ENCODE data around the gene PDSS1. TPM values are rescaled to one million over a fixed set of nuclear protein-coding genes. Genes with fewer than 3 reads are reported as not detected.

Gene PDSS1
- total and polyA plus RNA-seq, 7 donors: 2.4 to 31.7 (median 4.7) TPM

- no peak for TF ChIP-seq POLR2A (IDR thresholded peaks at IDR 0.05)
- no peak for TF ChIP-seq EP300 (IDR thresholded peaks at IDR 0.05)
- no peak for TF ChIP-seq POLR2AphosphoS5 (IDR thresholded peaks at IDR 0.05)
- TF ChIP-seq CTCF (IDR thresholded peaks at IDR 0.05): no peak
- Histone ChIP-seq H3K27me3 (no peaks in the 10 kb centered on the region), H3K9me3 (no peaks in the 10 kb centered on the region), H3K4me3 (no peak overlapping the region), H3K4me1 (no peaks in the 10 kb centered on the region), H3K27ac (no peak overlapping the region), H3K36me3 (peaks cover 0 to 16% (median 2%) of the 10 kb centered on the region in 4 donors)
- intact Hi-C loops (cut with DNase I): no loop called here
- 87 to 88% methylated on average over 2 of the region's 2 CpGs for WGBS, 2 donors
- DNase-seq: no peak
Observed at GRCh38 chr10:26730552-26730951, 33.1 kb downstream of the PDSS1 start.

GRCh38 chr10:26733750-26734568 is 36.5 kb downstream of the PDSS1 start:
- intact Hi-C loops (cut with DNase I): no loop called here
- 43 to 78% methylated on average over 14 of the region's 14 CpGs for WGBS, 2 donors
- H3K4me1 ChIP-seq: no peaks in the 10 kb centered on the region
- no peak overlapping the region for H3K4me3 ChIP-seq
- H3K27ac ChIP-seq: no peak overlapping the region
- peaks cover 0 to 25% (median 5%) of the 10 kb centered on the region in 4 donors for H3K36me3 ChIP-seq
- no peaks in the 10 kb centered on the region for H3K9me3 ChIP-seq
- no peaks in the 10 kb centered on the region for H3K27me3 ChIP-seq
- DNase-seq: no peak
- TF ChIP-seq POLR2A (IDR thresholded peaks at IDR 0.05): no peak
- TF ChIP-seq EP300 (IDR thresholded peaks at IDR 0.05): no peak
- TF ChIP-seq CTCF (IDR thresholded peaks at IDR 0.05): no peak
- no peak for TF ChIP-seq POLR2AphosphoS5 (IDR thresholded peaks at IDR 0.05)

- Histone ChIP-seq H3K4me3 (no peak overlapping the region), H3K27me3 (no peaks in the 10 kb centered on the region), H3K27ac (no peak overlapping the region), H3K36me3 (peaks cover 0 to 18% (median 4%) of the 10 kb centered on the region in 4 donors), H3K9me3 (no peaks in the 10 kb centered on the region), H3K4me1 (no peaks in the 10 kb centered on the region)
- intact Hi-C loops (cut with DNase I): no loop called here
- TF ChIP-seq EP300 (IDR thresholded peaks at IDR 0.05) (no peak), CTCF (IDR thresholded peaks at IDR 0.05) (no peak), POLR2A (IDR thresholded peaks at IDR 0.05) (no peak), POLR2AphosphoS5 (IDR thresholded peaks at IDR 0.05) (no peak)
- DNase-seq: no peak
- 88 to 96% methylated on average over 4 of the region's 4 CpGs for whole genome bisulfite sequencing, 2 donors
Observed at GRCh38 chr10:26735435-26735834, 37.9 kb downstream of the PDSS1 start.

GRCh38 chr10:26737730-26738129 is 40.2 kb downstream of the PDSS1 start:
- Histone ChIP-seq H3K27me3 (no peaks in the 10 kb centered on the region), H3K4me3 (no peak overlapping the region), H3K27ac (no peak overlapping the region), H3K36me3 (peaks cover 0 to 21% (median 4%) of the 10 kb centered on the region in 4 donors), H3K9me3 (no peaks in the 10 kb centered on the region), H3K4me1 (no peaks in the 10 kb centered on the region)
- no peak for TF ChIP-seq EP300 (IDR thresholded peaks at IDR 0.05)
- no peak for TF ChIP-seq POLR2AphosphoS5 (IDR thresholded peaks at IDR 0.05)
- TF ChIP-seq POLR2A (IDR thresholded peaks at IDR 0.05): no peak
- no peak for TF ChIP-seq CTCF (IDR thresholded peaks at IDR 0.05)
- intact Hi-C loops (cut with DNase I): no loop called here
- no peak for DNase-seq
- 48 to 62% methylated on average over 1 of the region's 1 CpG for whole genome bisulfite sequencing, 2 donors
